ENCODE results near the gene RABGGTA.

RABGGTA gene, protein sequence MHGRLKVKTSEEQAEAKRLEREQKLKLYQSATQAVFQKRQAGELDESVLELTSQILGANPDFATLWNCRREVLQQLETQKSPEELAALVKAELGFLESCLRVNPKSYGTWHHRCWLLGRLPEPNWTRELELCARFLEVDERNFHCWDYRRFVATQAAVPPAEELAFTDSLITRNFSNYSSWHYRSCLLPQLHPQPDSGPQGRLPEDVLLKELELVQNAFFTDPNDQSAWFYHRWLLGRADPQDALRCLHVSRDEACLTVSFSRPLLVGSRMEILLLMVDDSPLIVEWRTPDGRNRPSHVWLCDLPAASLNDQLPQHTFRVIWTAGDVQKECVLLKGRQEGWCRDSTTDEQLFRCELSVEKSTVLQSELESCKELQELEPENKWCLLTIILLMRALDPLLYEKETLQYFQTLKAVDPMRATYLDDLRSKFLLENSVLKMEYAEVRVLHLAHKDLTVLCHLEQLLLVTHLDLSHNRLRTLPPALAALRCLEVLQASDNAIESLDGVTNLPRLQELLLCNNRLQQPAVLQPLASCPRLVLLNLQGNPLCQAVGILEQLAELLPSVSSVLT

DNA sequence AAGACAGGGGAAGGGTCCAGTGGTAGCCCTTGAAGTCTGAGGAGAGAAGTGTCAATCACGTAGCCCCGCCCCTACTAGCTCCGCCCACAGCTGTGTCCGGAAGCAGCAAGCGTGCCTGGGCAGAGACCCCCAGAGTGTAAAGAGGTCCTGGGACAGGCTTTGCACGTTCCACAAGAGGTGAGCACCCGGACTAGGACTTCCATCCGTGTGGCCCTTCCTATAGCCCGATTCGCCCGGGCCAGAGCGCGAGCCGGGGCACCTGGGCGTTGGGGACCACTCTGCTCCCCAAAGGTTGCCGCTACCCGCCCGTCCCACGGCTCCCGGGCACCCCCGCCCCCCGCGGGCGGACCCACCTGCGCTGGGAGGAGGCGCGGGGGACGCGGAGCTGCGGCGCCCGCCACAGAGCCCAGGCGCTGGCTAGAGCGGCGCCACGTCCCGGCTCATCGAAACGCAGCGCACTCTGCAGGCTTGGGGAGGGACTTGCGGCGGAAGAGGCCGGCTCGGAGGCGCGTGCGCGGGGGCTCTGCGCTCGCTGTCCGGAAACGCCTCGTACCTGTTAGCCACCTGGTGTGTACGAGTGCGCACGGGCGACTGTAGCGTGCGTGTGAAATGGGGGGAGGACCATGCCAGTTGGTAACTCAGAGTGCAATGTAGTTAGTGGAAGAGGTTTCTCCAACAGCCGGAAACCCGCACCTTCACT lies at the start of gene RABGGTA:
TSS of gene RABGGTA (minus strand) at position 464 of the 700 bp plus-strand sequence. CDS start 482 bp downstream, outside the sequence.
- peak; percentile 79 to 86 for DNase-seq

DNA sequence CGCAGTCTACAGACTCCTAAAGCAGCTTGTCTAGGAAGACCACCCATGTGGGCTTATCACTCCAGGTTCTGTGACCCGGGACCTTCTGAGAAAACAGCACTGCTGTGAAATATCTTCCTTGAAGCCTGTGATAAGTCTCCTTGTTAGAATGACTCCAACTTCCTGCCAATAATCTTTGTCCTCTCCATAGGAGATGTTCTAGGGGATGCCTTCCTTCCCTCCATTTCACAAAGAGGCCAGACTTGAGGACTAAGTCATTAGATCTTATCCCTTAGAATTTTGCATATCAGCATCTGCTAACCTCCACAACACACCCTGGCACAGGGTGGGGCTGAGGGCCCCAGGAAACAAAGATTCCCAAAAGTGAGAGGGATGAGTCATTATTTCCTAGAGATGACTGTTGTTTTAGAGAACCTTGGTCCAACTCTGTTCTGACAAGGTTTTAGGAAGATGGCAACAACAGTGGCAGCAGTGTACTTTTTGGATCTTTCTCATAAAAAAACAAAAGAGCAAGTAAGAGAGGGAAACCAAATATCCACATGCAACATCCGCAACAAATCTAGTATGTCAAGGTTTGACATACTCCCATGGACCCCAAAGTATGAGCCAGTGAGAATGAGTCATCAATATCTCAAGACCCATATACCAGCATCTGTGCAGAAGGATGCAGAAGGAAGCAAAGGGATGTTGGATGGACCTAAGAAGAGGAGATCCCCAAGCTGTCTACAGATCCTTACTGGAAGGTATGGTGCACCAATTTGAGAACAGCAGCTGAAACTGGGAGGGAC lies 45.9 kb upstream of the RABGGTA start:
- DNase-seq = no peak

DNA sequence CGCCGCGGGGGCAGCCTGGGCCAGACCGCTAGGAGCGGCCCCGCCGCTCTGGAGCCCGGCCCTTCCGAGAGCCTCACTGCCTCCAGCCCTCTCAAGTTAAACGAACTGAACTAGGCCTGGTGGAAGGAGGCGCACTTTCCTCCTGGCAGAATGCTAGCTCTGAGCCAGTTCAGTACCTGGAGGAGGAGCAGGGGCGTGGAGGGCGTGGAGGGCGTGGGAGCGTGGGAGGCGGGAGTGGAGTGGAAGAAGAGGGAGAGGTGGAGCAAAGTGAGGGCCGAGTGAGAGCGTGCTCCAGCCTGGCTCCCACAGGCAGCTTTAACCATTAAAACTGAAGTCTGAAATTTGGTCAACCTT lies 45.2 kb upstream of the RABGGTA start:
- no peak for DNase-seq

DNA sequence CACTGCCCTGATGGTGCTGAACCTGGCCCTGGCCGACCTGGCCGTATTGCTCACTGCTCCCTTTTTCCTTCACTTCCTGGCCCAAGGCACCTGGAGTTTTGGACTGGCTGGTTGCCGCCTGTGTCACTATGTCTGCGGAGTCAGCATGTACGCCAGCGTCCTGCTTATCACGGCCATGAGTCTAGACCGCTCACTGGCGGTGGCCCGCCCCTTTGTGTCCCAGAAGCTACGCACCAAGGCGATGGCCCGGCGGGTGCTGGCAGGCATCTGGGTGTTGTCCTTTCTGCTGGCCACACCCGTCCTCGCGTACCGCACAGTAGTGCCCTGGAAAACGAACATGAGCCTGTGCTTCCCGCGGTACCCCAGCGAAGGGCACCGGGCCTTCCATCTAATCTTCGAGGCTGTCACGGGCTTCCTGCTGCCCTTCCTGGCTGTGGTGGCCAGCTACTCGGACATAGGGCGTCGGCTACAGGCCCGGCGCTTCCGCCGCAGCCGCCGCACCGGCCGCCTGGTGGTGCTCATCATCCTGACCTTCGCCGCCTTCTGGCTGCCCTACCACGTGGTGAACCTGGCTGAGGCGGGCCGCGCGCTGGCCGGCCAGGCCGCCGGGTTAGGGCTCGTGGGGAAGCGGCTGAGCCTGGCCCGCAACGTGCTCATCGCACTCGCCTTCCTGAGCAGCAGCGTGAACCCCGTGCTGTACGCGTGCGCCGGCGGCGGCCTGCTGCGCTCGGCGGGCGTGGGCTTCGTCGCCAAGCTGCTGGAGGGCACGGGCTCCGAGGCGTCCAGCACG lies 44.6 kb upstream of the RABGGTA start:
- no peak for DNase-seq

DNA sequence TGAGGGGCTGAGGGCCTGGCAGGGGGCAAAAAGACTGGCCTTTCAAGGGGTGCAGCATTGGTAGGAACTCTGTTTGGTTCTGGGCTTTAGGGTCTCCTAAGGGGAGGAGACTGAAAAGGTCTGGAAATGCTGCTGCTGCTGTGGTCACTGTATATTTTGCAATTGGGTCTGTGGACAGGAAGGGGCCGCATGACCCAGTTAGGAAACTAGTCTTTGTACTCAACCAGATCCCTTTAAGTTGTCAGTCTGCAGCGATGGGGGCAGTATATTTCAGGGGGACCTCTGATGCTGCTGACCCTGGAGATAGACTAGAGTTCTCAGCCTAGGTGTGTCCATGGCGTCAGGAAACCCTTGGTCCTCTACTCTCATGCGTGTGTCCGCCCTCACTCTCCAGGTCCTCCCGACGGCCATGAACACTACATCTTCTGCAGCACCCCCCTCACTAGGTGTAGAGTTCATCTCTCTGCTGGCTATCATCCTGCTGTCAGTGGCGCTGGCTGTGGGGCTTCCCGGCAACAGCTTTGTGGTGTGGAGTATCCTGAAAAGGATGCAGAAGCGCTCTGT lies 43.9 kb upstream of the RABGGTA start:
- DNase-seq = no peak

DNA sequence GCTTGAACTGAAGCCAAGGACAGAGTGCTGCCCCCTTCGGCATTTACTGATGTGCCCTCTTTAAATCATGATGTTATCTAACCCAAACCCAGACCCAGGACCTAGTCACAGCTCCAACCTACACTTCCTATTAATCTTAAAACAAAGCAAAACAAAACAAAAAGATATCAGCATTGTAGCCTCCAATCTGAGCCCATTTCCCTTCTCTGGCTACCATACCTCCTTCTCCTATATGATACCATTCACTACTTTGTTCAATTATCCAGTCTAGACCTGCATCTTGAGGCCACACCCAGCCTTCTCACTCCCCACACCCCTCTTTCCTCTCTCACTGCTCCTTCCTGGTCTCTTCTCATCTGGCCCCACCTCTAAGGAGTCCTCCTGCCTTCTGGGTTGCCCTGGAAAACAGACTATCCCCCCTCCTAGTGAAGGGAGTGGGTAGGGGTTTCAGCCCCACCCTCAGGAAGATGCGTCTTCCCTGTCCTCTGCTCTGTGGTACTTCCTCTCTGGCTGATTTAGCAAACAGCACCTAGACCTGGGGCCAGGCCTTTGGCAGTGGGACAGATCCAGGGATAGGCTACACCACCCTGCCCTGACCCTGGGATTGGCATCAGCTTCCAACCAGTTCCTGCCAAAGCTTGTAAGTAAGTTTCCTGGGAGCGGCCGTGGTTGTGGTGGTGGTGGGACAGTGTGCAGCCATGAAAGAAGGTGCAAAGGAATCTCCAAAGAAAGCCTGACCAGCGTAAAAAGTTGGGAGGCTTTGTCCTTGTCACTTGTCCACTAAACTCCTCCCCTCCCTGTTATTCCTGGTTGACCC lies 43.2 kb upstream of the RABGGTA start:
- DNase-seq = no peak

DNA sequence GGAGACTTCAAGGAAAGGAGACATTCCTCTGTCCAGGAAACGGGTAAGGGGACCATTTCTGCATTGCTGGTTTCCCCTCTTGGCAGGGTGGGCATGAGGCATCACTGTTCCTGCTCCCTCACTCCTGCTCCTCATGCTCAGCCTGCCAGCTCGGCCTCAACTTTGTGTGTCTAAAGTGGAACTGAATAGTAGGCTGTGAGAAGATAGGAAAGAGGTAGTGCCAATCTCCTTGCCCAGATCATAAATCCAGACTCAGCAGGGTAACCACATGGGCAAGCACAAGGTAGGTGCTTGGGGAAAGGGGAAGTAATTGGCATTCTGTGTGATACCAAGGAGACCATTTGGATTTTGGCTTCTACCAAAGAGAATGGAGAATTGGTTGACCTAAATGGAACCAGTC lies 42.5 kb upstream of the RABGGTA start:
- no peak for DNase-seq

DNA sequence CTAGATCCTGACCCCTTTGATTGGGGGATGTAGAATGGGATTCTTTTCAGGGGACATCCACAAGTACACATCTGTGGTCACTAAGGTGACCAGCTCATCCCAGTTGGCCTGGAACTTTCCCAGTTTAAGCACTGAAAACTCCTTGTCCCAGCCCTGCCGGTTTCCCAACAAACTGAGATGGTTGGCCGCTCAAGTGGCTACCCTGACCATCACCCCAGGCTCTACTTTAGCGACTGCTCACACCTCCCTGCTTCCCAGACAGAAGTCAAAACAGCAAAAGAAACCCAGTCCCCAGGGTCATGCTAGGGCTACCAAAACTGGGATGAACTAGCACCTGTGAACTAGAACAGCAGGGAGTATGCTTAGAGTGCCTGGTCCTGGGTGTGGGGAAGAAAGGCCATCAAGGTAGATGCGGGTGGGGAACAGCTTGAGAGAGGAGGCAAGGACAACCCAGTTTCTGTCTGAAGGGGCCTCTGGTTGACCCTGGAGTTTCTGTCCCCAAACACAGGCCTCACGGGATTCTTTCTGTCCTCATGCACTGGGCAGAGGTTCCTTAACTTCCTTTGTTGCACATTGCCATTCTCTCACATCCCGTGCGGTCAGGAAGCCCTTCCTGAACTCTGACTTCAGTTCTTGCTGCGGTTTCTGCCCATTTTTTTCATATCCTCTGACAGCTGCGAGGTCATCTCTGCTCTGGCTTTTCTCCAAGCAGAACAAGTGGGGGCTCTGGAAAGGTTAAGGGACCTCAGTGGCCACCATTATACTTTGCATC lies 41.5 kb upstream of the RABGGTA start:
- no peak for DNase-seq

DNA sequence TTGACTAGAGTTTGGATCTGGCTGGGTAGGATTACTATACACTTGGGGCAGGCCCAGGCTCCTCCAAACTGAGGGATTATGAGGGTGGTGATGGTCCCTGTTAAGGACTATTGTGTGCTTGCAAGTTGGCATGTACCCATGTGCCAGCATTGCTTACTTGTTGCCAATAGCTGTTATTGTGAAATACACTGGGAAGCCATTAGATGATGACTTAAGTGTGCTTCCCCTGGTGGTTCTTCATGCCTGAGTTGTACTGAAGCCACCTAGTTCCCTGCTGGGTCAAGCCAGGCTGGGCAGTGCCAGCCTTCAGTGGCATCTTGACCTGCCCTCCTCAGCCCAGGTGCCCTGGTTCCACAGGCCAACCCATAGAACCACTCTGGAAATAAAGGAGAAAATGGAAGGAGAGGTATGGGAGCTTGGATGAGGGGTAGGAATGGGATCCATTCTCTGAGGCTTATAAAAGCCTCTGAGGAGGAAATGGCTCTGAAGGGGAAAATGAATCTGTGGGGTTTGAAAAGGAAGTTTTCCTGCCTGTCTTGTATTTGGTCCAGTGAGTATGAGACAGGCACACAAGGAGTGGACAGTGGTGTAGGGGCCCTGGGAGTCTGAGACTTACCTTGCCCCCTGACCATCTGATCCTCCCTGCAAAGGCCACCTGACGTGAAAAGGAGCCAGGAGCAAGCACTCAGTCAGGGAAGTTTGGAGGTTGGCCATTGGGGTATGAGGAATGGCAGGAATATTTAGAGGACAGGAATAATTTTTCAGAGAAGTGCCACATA lies 40.6 kb upstream of the RABGGTA start:
- no peak for DNase-seq

DNA sequence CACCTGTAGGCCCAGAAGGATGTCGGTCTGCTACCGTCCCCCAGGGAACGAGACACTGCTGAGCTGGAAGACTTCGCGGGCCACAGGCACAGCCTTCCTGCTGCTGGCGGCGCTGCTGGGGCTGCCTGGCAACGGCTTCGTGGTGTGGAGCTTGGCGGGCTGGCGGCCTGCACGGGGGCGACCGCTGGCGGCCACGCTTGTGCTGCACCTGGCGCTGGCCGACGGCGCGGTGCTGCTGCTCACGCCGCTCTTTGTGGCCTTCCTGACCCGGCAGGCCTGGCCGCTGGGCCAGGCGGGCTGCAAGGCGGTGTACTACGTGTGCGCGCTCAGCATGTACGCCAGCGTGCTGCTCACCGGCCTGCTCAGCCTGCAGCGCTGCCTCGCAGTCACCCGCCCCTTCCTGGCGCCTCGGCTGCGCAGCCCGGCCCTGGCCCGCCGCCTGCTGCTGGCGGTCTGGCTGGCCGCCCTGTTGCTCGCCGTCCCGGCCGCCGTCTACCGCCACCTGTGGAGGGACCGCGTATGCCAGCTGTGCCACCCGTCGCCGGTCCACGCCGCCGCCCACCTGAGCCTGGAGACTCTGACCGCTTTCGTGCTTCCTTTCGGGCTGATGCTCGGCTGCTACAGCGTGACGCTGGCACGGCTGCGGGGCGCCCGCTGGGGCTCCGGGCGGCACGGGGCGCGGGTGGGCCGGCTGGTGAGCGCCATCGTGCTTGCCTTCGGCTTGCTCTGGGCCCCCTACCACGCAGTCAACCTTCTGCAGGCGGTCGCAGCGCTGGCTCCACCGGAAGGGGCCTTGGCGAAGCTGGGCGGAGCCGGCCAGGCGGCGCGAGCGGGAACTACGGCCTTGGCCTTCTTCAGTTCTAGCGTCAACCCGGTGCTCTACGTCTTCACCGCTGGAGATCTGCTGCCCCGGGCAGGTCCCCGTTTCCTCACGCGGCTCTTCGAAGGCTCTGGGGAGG lies 39.5 kb upstream of the RABGGTA start, which contains the start of gene LTB4R:
TSS of gene LTB4R (plus strand) at position 857 of the 959 bp plus-strand sequence. CDS start 4,150 bp downstream, outside the sequence.
- DNase-seq = peak in 1 of 2 donors; percentile 70

DNA sequence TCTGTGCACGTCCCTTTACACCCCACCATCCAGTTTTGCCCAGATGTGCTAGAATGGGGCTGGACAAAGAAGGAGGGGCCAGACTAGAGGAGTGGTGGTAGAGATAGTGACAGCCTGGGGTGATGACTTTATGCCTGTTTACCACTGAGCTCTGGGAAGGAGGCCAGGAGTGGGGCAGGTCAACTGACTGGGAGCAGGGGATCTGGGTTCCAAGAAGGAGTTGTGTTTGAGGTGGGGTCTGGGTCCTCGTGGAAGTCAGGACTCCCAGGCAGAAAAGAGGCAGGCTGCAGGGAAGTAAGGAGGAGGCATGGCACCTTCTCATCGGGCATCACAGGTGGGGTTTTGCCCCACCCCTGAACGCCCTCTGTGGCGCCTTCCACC lies 38.9 kb upstream of the RABGGTA start:
- no peak for DNase-seq

DNA sequence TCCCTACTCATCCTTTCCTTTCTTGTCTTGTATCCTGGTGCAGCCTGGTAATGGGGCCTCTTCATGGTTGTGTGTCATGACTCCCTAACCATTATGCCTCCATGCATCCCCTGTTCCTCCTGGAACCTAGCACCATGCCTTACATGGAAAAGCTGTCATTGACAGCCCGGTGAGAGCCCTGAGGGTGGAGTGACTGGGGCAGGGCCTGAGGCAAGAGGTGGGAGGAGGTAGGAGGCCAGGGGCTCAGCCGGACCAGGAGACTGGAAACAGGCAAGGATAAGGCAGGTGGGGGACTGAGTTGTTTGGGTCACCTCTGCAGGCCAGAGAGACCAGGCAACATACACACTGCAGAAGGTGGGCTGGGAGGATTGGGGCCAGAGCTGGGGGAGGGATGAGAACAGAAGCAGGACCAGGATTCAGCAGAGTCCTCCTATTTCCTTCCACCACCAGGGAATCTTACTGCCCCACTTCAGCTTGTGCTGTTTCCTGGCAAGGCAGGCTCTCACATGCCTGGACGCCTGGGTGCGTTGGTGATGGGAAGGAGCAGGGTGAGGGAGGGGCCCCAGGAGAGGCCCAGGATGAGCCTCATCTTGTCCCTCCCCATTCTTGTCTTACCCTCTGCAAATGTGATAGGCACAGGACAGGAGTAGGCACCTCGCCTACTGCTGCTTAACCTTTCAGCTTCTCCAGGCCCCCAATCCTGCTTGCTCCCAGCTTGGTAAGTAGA lies 38.3 kb upstream of the RABGGTA start, which contains the start of gene LTB4R2:
TSS of gene LTB4R2 (plus strand) at position 603 of the 727 bp plus-strand sequence. CDS start 525 bp downstream, outside the sequence.
- DNase-seq = no peak

DNA sequence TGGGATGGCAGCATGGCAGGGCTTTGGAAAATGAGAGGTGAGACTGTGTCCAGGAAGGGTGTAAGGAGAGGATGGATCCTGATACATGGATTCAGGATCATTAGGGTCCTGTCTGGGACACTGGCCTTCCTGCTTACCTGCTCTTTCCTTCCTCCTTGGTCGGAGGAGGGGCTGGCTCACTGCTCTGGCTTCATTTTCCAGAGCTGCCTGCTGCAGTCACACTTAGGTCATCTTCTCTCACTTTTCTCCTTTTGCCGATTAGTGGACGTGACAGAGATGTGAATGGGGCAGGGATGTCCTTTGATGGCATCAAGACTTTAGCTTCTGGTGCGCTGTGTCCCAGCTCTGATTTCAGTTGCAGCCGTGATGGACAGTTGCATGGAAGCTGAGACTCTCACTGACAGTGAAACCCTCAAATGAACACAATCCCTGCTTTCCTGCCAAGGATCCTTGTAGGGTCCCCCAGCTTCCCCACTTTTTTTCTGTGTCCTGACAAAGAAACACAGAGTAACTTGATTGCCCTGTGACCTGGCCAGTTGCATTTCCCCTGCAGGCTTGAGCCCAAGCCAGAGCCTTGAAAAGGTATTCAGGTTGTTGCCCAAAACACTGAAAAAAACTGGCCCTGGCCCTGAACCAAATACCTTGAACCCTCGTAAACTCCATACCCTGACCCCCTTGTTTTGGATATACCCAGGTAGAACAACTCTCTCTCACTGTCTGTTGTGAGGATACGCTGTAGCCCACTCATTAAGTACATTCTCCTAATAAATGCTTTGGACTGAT lies 37.1 kb upstream of the RABGGTA start:
- no peak for DNase-seq

DNA sequence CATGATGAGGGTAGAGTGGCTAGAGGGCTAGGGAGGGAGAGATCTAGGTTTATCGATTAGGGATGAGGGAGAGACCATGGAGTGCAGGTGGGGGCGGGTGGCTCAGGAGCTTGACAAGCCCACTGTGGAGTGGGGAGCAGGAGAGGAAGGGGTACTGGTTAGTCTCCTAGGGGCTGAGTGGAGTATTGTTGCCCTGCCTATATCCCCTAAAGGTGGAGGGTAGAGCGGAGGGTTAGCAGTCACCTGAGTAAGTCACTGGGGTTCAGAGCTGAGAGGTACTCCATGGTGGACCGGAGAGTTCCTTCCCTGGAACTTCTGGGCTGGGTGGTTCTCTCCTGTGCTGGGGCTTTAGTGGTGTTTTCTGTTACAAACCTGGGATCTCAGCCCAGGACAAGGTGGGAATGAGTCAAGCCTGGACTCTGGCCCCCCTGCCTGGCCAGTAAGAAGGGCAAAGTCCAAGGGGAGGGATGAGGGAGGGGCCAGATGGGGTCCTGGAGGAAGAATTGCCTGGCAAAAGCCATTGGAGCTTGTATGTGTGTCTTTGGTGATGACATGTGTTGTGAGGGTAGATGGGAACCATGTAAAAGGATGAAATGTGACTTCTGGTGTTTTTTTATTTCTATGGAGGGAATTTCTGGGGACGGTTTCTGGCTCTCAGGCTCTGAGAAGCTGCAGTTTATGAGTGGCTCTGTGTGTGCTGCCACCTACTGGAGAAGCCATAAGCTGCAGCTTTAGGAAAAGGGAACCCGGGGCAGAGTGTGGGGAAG lies 36.4 kb upstream of the RABGGTA start, which contains the start of gene CIDEB:
TSS of gene CIDEB (minus strand) at position 403 of the 767 bp plus-strand sequence. CDS start at position 284, 119 bp downstream.
- DNase-seq = peak; percentile 17 to 34

DNA sequence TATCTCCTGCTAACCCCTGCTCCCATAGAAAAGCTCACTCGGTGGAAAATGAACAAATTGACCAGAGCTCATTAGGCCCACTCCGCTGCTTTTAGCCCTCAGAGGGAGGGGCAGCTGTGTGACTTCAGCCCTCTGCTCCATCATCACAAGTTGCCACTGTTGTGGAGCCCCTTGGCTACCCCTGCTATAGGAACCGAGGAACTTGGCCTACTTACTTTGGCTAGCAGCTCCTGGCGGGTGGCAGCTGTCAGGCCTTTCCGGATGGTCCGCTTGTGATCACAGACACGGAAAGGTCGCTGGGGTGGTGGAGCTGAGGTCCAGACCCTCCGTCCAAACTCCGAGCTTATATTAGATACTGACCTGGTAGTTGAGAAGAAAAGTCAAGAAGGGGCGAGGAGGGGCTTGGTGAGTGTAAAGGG lies 35.8 kb upstream of the RABGGTA start:
- DNase-seq = no peak

All from hippocampal formation (tissue), 2 donors.